Heart left ventricle (tissue), 16 donors: ENCODE data around the gene HSD17B2. TPM values are rescaled to one million over a fixed set of nuclear protein-coding genes. Genes with fewer than 3 reads are reported as not detected.

ENCODE experiments used
- ATAC-seq, 4 donors: fragments of 200-7000 bp; cut with Tn5 transposase; one replicate each; pipeline ENCODE4 v1.9.1; 2020 to 2022; ENCODE audit warnings: moderate library complexity in 4 of 4, mild to moderate bottlenecking in 3 of 4, moderate number of reproducible peaks in 1 of 4
- DNase-seq, 5 donors: peaks; one replicate each; pipeline ENCODE4 v3.0.0-alpha.2; 2020
- H3K27ac ChIP-seq, 12 donors: fragments of 200-600 bp; sonication (generic) in 4 of 12; one replicate each; pipeline versions ENCODE4 v1.5.0 to v1.8.0; 2016 to 2022; ENCODE audit warnings: mild to moderate bottlenecking in 2 of 12
- H3K27me3 ChIP-seq, 9 donors: fragments of 200-600 bp; sonication (generic) in 2 of 9; one replicate each; pipeline versions ENCODE4 v1.5.1 to v1.8.0; 2016 to 2022; ENCODE audit warnings: mild to moderate bottlenecking in 3 of 9
- H3K36me3 ChIP-seq, 9 donors: fragments of 200-600 bp; sonication (generic) in 2 of 9; one replicate each; pipeline versions ENCODE4 v1.5.0 to v1.8.0; 2018 to 2022; ENCODE audit warnings: mild to moderate bottlenecking in 2 of 9
- H3K4me1 ChIP-seq, 12 donors: fragments of 200-600 bp; sonication (generic) in 4 of 12; one replicate each; pipeline versions ENCODE4 v1.5.0 to v1.8.0; 2016 to 2022; ENCODE audit warnings: mild to moderate bottlenecking in 3 of 12
- H3K4me3 ChIP-seq, 12 donors: fragments of 200-600 bp; sonication (generic) in 4 of 12; one replicate each; pipeline versions ENCODE4 v1.5.0 to v1.8.0; 2017 to 2022; ENCODE audit warnings: mild to moderate bottlenecking in 9 of 12, moderate library complexity in 4 of 12
- H3K9me3 ChIP-seq, 12 donors: fragments of 200-600 bp; sonication (generic) in 4 of 12; one replicate each; pipeline versions ENCODE4 v1.5.0 to v1.8.0; 2016 to 2022; ENCODE audit warnings: mild to moderate bottlenecking in 1 of 12
- POLR2A ChIP-seq, 2 donors: fragments of 450-650 bp; IDR thresholded peaks; one replicate each; pipeline ENCODE4 v1.6.1; 2017; ENCODE audit warnings: antibody characterized with exemption in 2 of 2, mild to moderate bottlenecking in 2 of 2, moderate library complexity in 2 of 2
- WGBS, 4 donors: extraction: QIAGEN DNeasy Blood & Tissue Kit in 2 of 4; methylation state at CpG; one replicate each; pipeline versions ENCODE4 v1.1.5 to v1.1.7; 2013 to 2018; 5-methylcytosine and 5-hydroxymethylcytosine counted together
- intact Hi-C, 10 donors: fragments of 100-400 bp; cut with DNase I; formaldehyde crosslinking; loops; one replicate each; pipeline versions ENCODE4 v1.11.1 to v1.14.2; 2022
- polyA plus RNA-seq, 2 donors: library from polyadenylated mRNA; stranded (reverse); fragments of 200-250 nt; gene quantifications; one replicate each; pipeline ENCODE4 v1.2.3, GENCODE V29; 2013
- total RNA-seq, 9 donors: library from RNA; depleted of rRNA in 2 of 9; stranded (reverse); fragments of >200 nt in 2 of 9; fragmentation: NEBNext Ultra II Directional in 3 of 9; extraction: Animal tissue kit (Norgen Biotek cat#: 25700) in 3 of 9; gene quantifications; one replicate each; pipeline versions ENCODE4 v1.1.0 to v1.2.4, GENCODE V29; 2016 to 2023
- TF ChIP-seq, protein P1 (sequence below), 12 donors: fragments of 200-600 bp; sonication (generic) in 4 of 12; IDR thresholded peaks; one replicate each; pipeline versions ENCODE4 v1.5.0 to v1.8.0; 2018 to 2022; ENCODE audit warnings: antibody characterized with exemption in 12 of 12, mild to moderate bottlenecking in 5 of 12
- donor health status: ischemic (EF 13 %, LVEDD 7.1; RV severe dilation, severe dysfunction).
- donor health status: healthy with polysubstance abuse.
- donor health status: DM: no; HTN: yes; CAD: no.
- donor health status: DM: no; HTN: no; CAD: no.
- donor health status: ischemic (EF 25% LVEDD 6.9; RV normal size, moderate dysfunction).
- donor health status: ischemic (EF 25% LVEDD 5.7; RV mildly dilated, moderate dysfunction).
- donor health status: healthy.
- donor health status: DM: yes; HTN: yes; CAD: no.
- donor health status: ischemic (EF 35%, LVEDD 5.7; RV mildly dilated, moderate dysfunction).
- donor health status: nonischemic (EF 11% LVEDD 7.7; RV severe dilation, severe dysfunction).
- donor health status: DM: yes; HTN: yes; CAD: no.
- donor health status: PGD.
- donor health status: ischemic (EF 29% LVEDD 5.4; RV normal size, mild dysfunction).
- donor health status: nonischemic (EF 23%, LVEDD 6.1; RV moderate dilation, normal function).

Gene HSD17B2
- total and polyA plus RNA-seq, 11 donors: 0.11 TPM; not detected in 10

GRCh38 chr16:82059161-82059982 lies 24.3 kb downstream of the HSD17B2 start:
- no peak for TF ChIP-seq POLR2A (IDR thresholded peaks at IDR 0.05)
- TF ChIP-seq, protein P1, sequence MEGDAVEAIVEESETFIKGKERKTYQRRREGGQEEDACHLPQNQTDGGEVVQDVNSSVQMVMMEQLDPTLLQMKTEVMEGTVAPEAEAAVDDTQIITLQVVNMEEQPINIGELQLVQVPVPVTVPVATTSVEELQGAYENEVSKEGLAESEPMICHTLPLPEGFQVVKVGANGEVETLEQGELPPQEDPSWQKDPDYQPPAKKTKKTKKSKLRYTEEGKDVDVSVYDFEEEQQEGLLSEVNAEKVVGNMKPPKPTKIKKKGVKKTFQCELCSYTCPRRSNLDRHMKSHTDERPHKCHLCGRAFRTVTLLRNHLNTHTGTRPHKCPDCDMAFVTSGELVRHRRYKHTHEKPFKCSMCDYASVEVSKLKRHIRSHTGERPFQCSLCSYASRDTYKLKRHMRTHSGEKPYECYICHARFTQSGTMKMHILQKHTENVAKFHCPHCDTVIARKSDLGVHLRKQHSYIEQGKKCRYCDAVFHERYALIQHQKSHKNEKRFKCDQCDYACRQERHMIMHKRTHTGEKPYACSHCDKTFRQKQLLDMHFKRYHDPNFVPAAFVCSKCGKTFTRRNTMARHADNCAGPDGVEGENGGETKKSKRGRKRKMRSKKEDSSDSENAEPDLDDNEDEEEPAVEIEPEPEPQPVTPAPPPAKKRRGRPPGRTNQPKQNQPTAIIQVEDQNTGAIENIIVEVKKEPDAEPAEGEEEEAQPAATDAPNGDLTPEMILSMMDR (IDR thresholded peaks at IDR 0.05): no peak
- WGBS, 4 donors: 76 to 81% (median 79%) methylated on average over 8 of the region's 8 CpGs
- Histone ChIP-seq H3K27ac (no peak overlapping the region), H3K36me3 (no peaks in the 10 kb centered on the region), H3K4me3 (no peak overlapping the region), H3K4me1 (peaks cover 0 to 5% (median 0%) of the 10 kb centered on the region in 12 donors), H3K9me3 (no peaks in the 10 kb centered on the region), H3K27me3 (peaks cover 0 to 3% (median 0%) of the 10 kb centered on the region in 9 donors)
- DNase-seq: no peak
- no peak for ATAC-seq
- intact Hi-C loops: no loop called here

DNA sequence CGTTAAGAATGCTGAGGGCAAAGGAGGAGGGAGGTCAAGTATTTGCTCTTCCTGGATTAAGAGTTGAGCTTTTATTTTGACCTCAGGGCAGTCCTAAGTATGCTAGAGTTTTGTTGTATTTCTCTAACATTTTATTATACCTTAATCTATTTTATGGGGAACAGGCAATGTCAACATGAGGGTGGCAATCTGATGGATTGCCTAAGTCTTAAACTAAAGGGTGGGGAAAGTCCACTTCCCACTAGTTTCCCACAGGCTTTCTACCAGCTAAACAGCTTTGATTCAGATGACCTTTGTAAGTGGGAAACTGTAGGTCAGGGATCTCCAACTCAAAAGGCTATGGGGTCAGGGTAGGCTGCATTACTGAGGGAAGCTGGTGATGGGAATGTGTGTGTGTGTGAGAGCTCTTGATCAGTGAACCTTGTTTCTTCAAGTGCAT lies 24.9 kb downstream of the HSD17B2 start:
- no peaks in the 10 kb centered on the region for H3K36me3 ChIP-seq
- H3K27ac ChIP-seq: no peak overlapping the region
- ATAC-seq (no peak), DNase-seq (no peak)
- H3K9me3 ChIP-seq: no peaks in the 10 kb centered on the region
- peaks cover 0 to 3% (median 0%) of the 10 kb centered on the region in 9 donors for H3K27me3 ChIP-seq
- TF ChIP-seq, protein P1 (IDR thresholded peaks at IDR 0.05): no peak
- no peak for TF ChIP-seq POLR2A (IDR thresholded peaks at IDR 0.05)
- 63 to 79% (median 70%) methylated on average over 1 of the region's 1 CpG for WGBS, 4 donors
- H3K4me1 ChIP-seq: peaks cover 0 to 5% (median 0%) of the 10 kb centered on the region in 12 donors
- no peak overlapping the region for H3K4me3 ChIP-seq
- intact Hi-C loops: loop anchor here in 3 of 10 donors (5.0 to 10.0 kb wide), 3 partner anchors 118 to 168 kb away; no protein-coding TSS in a partner anchor

- Histone ChIP-seq H3K27ac (no peak overlapping the region), H3K36me3 (no peaks in the 10 kb centered on the region), H3K4me3 (no peak overlapping the region), H3K9me3 (no peaks in the 10 kb centered on the region), H3K27me3 (peaks cover 0 to 3% (median 0%) of the 10 kb centered on the region in 9 donors), H3K4me1 (no peaks in the 10 kb centered on the region)
- ATAC-seq: no peak
- DNase-seq: no peak
- intact Hi-C loops: loop anchor here in 3 of 10 donors (2.0 to 10.0 kb wide), 4 partner anchors 120 to 170 kb away; no protein-coding TSS in a partner anchor
- 20 to 33% (median 32%) methylated on average over 5 of the region's 5 CpGs for WGBS, 4 donors
- TF ChIP-seq, protein P1 (IDR thresholded peaks at IDR 0.05): peak in 11 of 12 donors; percentile 11 to 48 (median 27)
- no peak for TF ChIP-seq POLR2A (IDR thresholded peaks at IDR 0.05)
Measured at GRCh38 chr16:82061861-82062525, 26.9 kb downstream of the HSD17B2 start.

- no peaks in the 10 kb centered on the region for H3K4me1 ChIP-seq
- ATAC-seq (no peak), DNase-seq (no peak)
- no peak overlapping the region for H3K27ac ChIP-seq
- H3K4me3 ChIP-seq: no peak overlapping the region
- WGBS, 4 donors: 67 to 75% (median 68%) methylated on average over 7 of the region's 7 CpGs
- no peaks in the 10 kb centered on the region for H3K9me3 ChIP-seq
- H3K36me3 ChIP-seq: no peaks in the 10 kb centered on the region
- peaks cover 0 to 3% (median 0%) of the 10 kb centered on the region in 9 donors for H3K27me3 ChIP-seq
- TF ChIP-seq, protein P1 (IDR thresholded peaks at IDR 0.05): no peak
- TF ChIP-seq POLR2A (IDR thresholded peaks at IDR 0.05): no peak
- intact Hi-C loops: loop anchor here in 3 of 10 donors (2.0 to 10.0 kb wide), 4 partner anchors 120 to 170 kb away; no protein-coding TSS in a partner anchor
Measured at GRCh38 chr16:82062645-82063058, 27.6 kb downstream of the HSD17B2 start.
